ENCODE results near the gene RAB29. TPM values are rescaled to one million over a fixed set of nuclear protein-coding genes. Genes with fewer than 3 reads are reported as not detected.
"Not testable (repeated sequence)": the region's sequence is repeated elsewhere in the genome, so short reads cannot be mapped to it uniquely, and the experiment has no call there.

The RAB29 gene
- polyA plus RNA-seq, 1 donor from 2014 or later: 0.40 TPM

GRCh38 chr1:205725514-205725913 lies 49.8 kb downstream of the RAB29 start:
- Histone ChIP-seq H3K79me2 (replicated peaks; ENCODE audit: insufficient read depth, low read length) (peaks cover 11% of the 10 kb centered on the region), H2AFZ (ENCODE audit: low read depth, low read length) (no peak overlapping the region), H3K4me3 (ENCODE audit: low read length) (no peak overlapping the region), H3F3A (ENCODE audit: insufficient read depth, low read length, poor library complexity, severe bottlenecking) (no peaks in the 10 kb centered on the region), H3K36me3 (ENCODE audit: insufficient read depth, low read length) (peaks cover 3% of the 10 kb centered on the region), H4K20me1 (ENCODE audit: insufficient read depth) (no peaks in the 10 kb centered on the region), H3K27ac (ENCODE audit: low read length) (no peak overlapping the region), H3K9me3 (ENCODE audit: low read length) (no peaks in the 10 kb centered on the region), H3K4me2 (ENCODE audit: low read length) (no peak overlapping the region), H3K9ac (ENCODE audit: low read length) (no peak overlapping the region), H3K27me3 (ENCODE audit: insufficient read depth, low read depth, low read length) (no peaks in the 10 kb centered on the region), H3K9me2 (ENCODE audit: insufficient read depth, low read length) (no peaks in the 10 kb centered on the region)
- TF ChIP-seq TAF1 (IDR thresholded peaks at IDR 0.05; ENCODE audit: low read depth) (no peak), MXI1 (conservative IDR thresholded peaks at IDR 0.05; ENCODE audit: poor library complexity, severe bottlenecking) (no peak), POLR2AphosphoS5 (IDR thresholded peaks at IDR 0.05) (no peak), CTCF (IDR thresholded peaks at IDR 0.05; ENCODE audit: poor library complexity, severe bottlenecking) (no peak), EZH2 (IDR thresholded peaks at IDR 0.05; ENCODE audit: borderline replicate concordance, insufficient read depth, low read length, poor library complexity, severe bottlenecking) (no peak), SMC3 (conservative IDR thresholded peaks at IDR 0.05; ENCODE audit: poor library complexity) (no peak), RAD21 (conservative IDR thresholded peaks at IDR 0.05) (no peak), EP300 (conservative IDR thresholded peaks at IDR 0.05; ENCODE audit: poor library complexity, severe bottlenecking) (no peak)
- TF ChIP-seq, protein P1, sequence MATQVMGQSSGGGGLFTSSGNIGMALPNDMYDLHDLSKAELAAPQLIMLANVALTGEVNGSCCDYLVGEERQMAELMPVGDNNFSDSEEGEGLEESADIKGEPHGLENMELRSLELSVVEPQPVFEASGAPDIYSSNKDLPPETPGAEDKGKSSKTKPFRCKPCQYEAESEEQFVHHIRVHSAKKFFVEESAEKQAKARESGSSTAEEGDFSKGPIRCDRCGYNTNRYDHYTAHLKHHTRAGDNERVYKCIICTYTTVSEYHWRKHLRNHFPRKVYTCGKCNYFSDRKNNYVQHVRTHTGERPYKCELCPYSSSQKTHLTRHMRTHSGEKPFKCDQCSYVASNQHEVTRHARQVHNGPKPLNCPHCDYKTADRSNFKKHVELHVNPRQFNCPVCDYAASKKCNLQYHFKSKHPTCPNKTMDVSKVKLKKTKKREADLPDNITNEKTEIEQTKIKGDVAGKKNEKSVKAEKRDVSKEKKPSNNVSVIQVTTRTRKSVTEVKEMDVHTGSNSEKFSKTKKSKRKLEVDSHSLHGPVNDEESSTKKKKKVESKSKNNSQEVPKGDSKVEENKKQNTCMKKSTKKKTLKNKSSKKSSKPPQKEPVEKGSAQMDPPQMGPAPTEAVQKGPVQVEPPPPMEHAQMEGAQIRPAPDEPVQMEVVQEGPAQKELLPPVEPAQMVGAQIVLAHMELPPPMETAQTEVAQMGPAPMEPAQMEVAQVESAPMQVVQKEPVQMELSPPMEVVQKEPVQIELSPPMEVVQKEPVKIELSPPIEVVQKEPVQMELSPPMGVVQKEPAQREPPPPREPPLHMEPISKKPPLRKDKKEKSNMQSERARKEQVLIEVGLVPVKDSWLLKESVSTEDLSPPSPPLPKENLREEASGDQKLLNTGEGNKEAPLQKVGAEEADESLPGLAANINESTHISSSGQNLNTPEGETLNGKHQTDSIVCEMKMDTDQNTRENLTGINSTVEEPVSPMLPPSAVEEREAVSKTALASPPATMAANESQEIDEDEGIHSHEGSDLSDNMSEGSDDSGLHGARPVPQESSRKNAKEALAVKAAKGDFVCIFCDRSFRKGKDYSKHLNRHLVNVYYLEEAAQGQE (IDR thresholded peaks at IDR 0.05; ENCODE audit: borderline replicate concordance): no peak

- H3K4me2 ChIP-seq (ENCODE audit: low read length); H3K27me3 ChIP-seq (ENCODE audit: insufficient read depth, low read depth, low read length); H3K9me2 ChIP-seq (ENCODE audit: insufficient read depth, low read length); H3K9ac ChIP-seq (ENCODE audit: low read length); H3K4me3 ChIP-seq (ENCODE audit: low read length); H3K27ac ChIP-seq (ENCODE audit: low read length); H3K79me2 ChIP-seq (replicated peaks; ENCODE audit: insufficient read depth, low read length); H4K20me1 ChIP-seq (ENCODE audit: insufficient read depth); H3K9me3 ChIP-seq (ENCODE audit: low read length); H3F3A ChIP-seq (ENCODE audit: insufficient read depth, low read length, poor library complexity, severe bottlenecking); H2AFZ ChIP-seq (ENCODE audit: low read depth, low read length): not testable (repeated sequence)
- peaks cover 31% of the 10 kb centered on the region for H3K36me3 ChIP-seq (ENCODE audit: insufficient read depth, low read length)
These were observed 54.5 kb downstream of the RAB29 start for GRCh38 chr1:205720740-205721139.

GRCh38 chr1:205719762-205720161 lies 55.5 kb downstream of the RAB29 start:
- no peaks in the 10 kb centered on the region for H3K27me3 ChIP-seq (ENCODE audit: insufficient read depth, low read depth, low read length)
- no peak overlapping the region for H3K27ac ChIP-seq (ENCODE audit: low read length)
- no peaks in the 10 kb centered on the region for H3F3A ChIP-seq (ENCODE audit: insufficient read depth, low read length, poor library complexity, severe bottlenecking)
- H2AFZ ChIP-seq (ENCODE audit: low read depth, low read length): no peak overlapping the region
- H3K4me3 ChIP-seq (ENCODE audit: low read length): no peak overlapping the region
- peaks cover 36% of the 10 kb centered on the region for H3K36me3 ChIP-seq (ENCODE audit: insufficient read depth, low read length)
- TF ChIP-seq EP300 (conservative IDR thresholded peaks at IDR 0.05; ENCODE audit: poor library complexity, severe bottlenecking) (no peak), TAF1 (IDR thresholded peaks at IDR 0.05; ENCODE audit: low read depth) (no peak), SMC3 (conservative IDR thresholded peaks at IDR 0.05; ENCODE audit: poor library complexity) (no peak), POLR2AphosphoS5 (IDR thresholded peaks at IDR 0.05) (no peak), CTCF (IDR thresholded peaks at IDR 0.05; ENCODE audit: poor library complexity, severe bottlenecking) (no peak), EZH2 (IDR thresholded peaks at IDR 0.05; ENCODE audit: borderline replicate concordance, insufficient read depth, low read length, poor library complexity, severe bottlenecking) (no peak), RAD21 (conservative IDR thresholded peaks at IDR 0.05) (no peak), MXI1 (conservative IDR thresholded peaks at IDR 0.05; ENCODE audit: poor library complexity, severe bottlenecking) (no peak)
- TF ChIP-seq, protein P1 (IDR thresholded peaks at IDR 0.05; ENCODE audit: borderline replicate concordance): no peak
- H3K79me2 ChIP-seq (replicated peaks; ENCODE audit: insufficient read depth, low read length): no peaks in the 10 kb centered on the region
- no peaks in the 10 kb centered on the region for H3K9me2 ChIP-seq (ENCODE audit: insufficient read depth, low read length)
- no peaks in the 10 kb centered on the region for H4K20me1 ChIP-seq (ENCODE audit: insufficient read depth)
- no peak overlapping the region for H3K9ac ChIP-seq (ENCODE audit: low read length)
- H3K9me3 ChIP-seq (ENCODE audit: low read length): no peaks in the 10 kb centered on the region
- H3K4me2 ChIP-seq (ENCODE audit: low read length): no peak overlapping the region

Data from neural cell (in vitro differentiated cells).